Esophagus (tissue), 2 donors: ENCODE results near the gene APLP1. TPM values are rescaled to one million over a fixed set of nuclear protein-coding genes. Genes with fewer than 3 reads are reported as not detected.
"Not testable (repeated sequence)": the region's sequence is repeated elsewhere in the genome, so short reads cannot be mapped to it uniquely, and the experiment has no call there.

Source experiments
- H3K27ac ChIP-seq, 2 donors: one replicate each; pipeline ENCODE4 v1.5.1; 2013; ENCODE audit warnings: low read depth in 2 of 2, mild to moderate bottlenecking in 2 of 2, inconsistent platforms in 1 of 2, low read length in 1 of 2, moderate library complexity in 1 of 2
- H3K27me3 ChIP-seq, 2 donors: one replicate each; pipeline ENCODE4 v1.6.1; 2013; ENCODE audit warnings: low read length in 2 of 2, control low read depth in 1 of 2, mild to moderate bottlenecking in 1 of 2; ENCODE audit not compliant: insufficient read depth in 2 of 2, control insufficient read depth in 1 of 2
- H3K36me3 ChIP-seq, 2 donors: one replicate each; pipeline ENCODE4 v1.6.1; 2013; ENCODE audit warnings: low read length in 1 of 2; ENCODE audit not compliant: control insufficient read depth in 2 of 2, insufficient read depth in 2 of 2
- H3K4me1 ChIP-seq, 2 donors: one replicate each; pipeline ENCODE4 v1.6.1; 2013; ENCODE audit warnings: low read length in 1 of 2; ENCODE audit not compliant: control insufficient read depth in 2 of 2, insufficient read depth in 2 of 2
- H3K4me3 ChIP-seq, 2 donors: one replicate each; pipeline ENCODE4 v1.5.1; 2013; ENCODE audit warnings: low read length in 2 of 2, mild to moderate bottlenecking in 2 of 2, low read depth in 1 of 2, moderate library complexity in 1 of 2
- H3K9me3 ChIP-seq, 2 donors: one replicate each; pipeline ENCODE4 v1.6.1; 2013; ENCODE audit warnings: mild to moderate bottlenecking in 2 of 2, low read depth in 1 of 2, low read length in 1 of 2, moderate library complexity in 1 of 2; ENCODE audit not compliant: control insufficient read depth in 2 of 2, insufficient read depth in 1 of 2
- WGBS, 2 donors: extraction: QIAGEN DNeasy Blood & Tissue Kit; methylation state at CpG; one replicate each; pipeline ENCODE4 v1.1.7; 2013; 5-methylcytosine and 5-hydroxymethylcytosine counted together
- polyA plus RNA-seq, 2 donors: library from polyadenylated mRNA; stranded (reverse); fragments of 200-250 nt; gene quantifications; one replicate each; pipeline ENCODE4 v1.2.3, GENCODE V29; 2013
- donor health status: healthy with polysubstance abuse.
- donor health status: Bipolar disorder and iron deficiency.

The APLP1 gene
- polyA plus RNA-seq, 2 donors, result 0.69 to 1.4 TPM

GRCh38 chr19:35889370-35890112 is 21.2 kb downstream of the APLP1 start:
- Histone ChIP-seq H3K27me3 (no peaks in the 10 kb centered on the region), H3K27ac (no peak overlapping the region), H3K4me3 (no peak overlapping the region), H3K4me1 (no peaks in the 10 kb centered on the region), H3K9me3 (no peaks in the 10 kb centered on the region), H3K36me3 (peaks cover 18 to 28% of the 10 kb centered on the region in 2 donors)
- 92 to 94% methylated on average over 18 of the region's 18 CpGs for WGBS, 2 donors

DNA sequence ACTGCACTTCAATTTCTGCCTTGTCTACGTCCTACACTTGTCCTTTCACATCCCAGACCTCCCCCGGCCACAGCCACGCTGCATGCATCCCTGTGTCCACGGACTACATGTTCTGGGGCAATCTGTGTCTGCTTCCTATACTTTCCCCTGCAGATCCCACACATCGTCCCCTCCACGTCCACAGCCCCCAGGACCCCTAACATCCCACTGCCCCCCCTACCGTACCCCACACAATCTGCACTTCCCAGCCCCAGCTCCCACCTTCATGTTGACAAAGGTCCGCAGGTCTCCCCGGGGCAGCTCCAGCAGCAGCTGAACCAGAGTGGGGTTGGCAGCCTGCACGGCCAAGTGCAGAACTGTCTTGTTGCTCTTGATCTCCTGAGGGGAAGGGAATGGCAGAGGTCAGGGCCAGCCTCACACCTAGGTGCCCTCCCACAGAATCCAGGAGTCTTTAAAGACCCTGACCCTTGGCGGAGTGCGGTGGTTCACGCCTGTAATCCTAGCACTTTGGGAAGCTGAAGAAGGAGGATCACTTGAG is 21.8 kb downstream of the APLP1 start:
- Histone ChIP-seq H3K4me1 (no peaks in the 10 kb centered on the region), H3K4me3 (no peak overlapping the region), H3K9me3 (no peaks in the 10 kb centered on the region), H3K36me3 (peaks cover 18 to 28% of the 10 kb centered on the region in 2 donors), H3K27me3 (no peaks in the 10 kb centered on the region), H3K27ac (no peak overlapping the region)
- WGBS, 2 donors, result 93 to 96% methylated on average over 13 of the region's 13 CpGs

DNA sequence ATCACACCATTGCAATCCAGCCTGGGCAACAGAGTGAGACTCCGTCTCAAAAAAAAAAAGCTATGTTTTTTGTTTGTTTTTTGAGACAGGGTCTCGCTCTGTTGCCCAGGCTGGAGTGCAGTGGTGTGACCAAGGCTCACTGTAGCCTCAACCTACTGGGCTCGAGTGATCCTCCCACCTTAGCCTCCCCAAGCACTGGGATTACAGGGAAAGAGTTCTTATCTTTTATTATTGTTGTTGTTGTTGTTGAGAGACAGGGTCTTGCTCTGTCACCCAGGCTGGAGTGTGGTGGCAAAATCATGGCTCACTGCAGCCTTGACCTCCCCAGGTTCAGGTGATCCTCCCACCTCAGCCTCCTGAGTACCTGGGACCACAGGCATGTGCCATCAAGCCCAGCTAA is 23.4 kb downstream of the APLP1 start:
- H3K27me3 ChIP-seq, H3K9me3 ChIP-seq, H3K4me3 ChIP-seq, H3K4me1 ChIP-seq, H3K27ac ChIP-seq: not testable (repeated sequence)
- H3K36me3 ChIP-seq, result peaks cover 18 to 39% of the 10 kb centered on the region in 2 donors
- WGBS, 2 donors, result 95 to 96% methylated on average over 3 of the region's 3 CpGs

DNA sequence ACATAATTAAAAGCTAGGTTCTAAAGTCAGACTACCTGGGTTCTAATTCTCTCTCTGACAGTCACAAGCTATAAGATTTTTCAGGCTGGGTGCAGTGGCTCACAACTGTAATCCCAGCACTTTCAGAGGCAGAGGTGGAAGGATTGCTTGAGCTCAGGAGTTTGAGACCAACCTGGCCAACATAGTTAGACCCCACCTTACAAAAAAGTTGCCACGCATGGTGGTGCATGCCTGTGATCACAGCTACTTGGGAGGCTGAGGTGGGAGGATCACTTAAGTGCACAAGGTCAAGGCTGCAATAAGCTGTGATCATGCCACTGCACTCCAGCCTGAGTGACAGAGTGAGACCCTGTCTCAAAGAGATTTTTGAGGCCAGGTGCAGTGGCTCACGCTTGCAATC is 26.0 kb downstream of the APLP1 start:
- peaks cover 11 to 26% of the 10 kb centered on the region in 2 donors for H3K36me3 ChIP-seq
- H3K9me3 ChIP-seq, result no peaks in the 10 kb centered on the region
- H3K27ac ChIP-seq, result no peak overlapping the region
- WGBS, 2 donors, result 92 to 96% methylated on average over 2 of the region's 2 CpGs
- peaks cover 0 to 4% of the 10 kb centered on the region in 2 donors for H3K4me1 ChIP-seq
- H3K27me3 ChIP-seq, result no peaks in the 10 kb centered on the region
- H3K4me3 ChIP-seq, result no peak overlapping the region

DNA sequence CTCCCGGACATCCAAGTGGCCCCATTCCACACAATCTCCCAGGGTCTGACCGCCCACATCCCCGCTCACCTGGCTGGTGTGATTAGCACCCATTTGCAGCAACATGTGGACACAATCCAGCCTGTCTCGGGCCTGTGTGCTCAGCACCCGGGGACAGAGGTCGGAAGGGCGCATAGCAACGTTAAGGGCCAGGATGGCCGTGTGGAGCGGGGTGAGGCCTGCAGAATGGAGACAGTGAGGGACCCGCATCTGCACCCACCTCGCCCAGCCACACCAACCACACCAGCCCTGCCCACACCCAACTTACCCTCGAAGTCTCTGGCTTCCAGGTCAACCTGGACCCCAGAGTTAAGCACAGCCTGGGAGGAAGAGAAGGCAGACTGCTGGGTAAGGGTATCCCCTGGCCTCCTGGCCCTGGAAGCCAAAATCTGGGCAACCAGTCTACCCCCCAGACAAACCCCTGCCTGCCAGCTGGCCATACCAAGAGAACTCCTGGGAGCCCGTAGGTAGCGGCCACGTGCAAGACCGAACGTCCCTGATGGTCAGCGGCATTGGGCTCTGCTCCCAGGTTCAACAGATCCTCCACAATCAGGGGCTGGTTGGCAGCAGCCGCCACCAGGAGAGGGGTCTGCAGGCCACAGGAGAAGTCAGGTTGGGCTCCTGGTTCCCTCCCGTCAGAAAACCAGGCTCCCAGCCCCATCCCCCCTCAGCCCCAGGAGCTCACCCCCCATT is 27.7 kb downstream of the APLP1 start:
- Histone ChIP-seq H3K27ac (no peak overlapping the region), H3K9me3 (no peaks in the 10 kb centered on the region), H3K27me3 (no peaks in the 10 kb centered on the region), H3K4me1 (peaks cover 0 to 4% of the 10 kb centered on the region in 2 donors), H3K4me3 (no peak overlapping the region), H3K36me3 (peaks cover 0 to 15% of the 10 kb centered on the region in 2 donors)
- 91 to 92% methylated on average over 20 to 21 of the region's 21 CpGs for WGBS, 2 donors

DNA sequence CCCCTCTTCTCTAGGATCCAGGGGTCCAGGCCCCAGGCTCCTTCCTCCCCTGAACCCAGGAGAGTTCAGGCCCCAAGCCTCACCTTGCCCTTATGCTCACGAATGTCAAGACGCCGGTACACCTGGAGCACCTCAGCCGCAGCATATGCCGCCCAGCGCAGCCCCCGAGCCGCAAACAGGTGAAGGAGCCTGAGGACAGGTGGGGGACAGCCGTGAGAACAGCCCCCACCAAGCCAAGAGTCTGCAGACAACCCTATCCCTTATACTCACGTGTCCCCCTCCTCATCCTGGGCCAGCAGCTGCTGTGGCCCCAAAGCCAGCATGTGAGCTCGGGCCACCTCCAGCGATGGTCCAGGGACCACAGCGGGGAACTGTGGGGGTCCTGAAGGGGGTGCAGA is 28.3 kb downstream of the APLP1 start:
- Histone ChIP-seq H3K27ac (no peak overlapping the region), H3K9me3 (no peaks in the 10 kb centered on the region), H3K4me3 (no peak overlapping the region), H3K36me3 (peaks cover 0 to 15% of the 10 kb centered on the region in 2 donors), H3K27me3 (no peaks in the 10 kb centered on the region), H3K4me1 (peaks cover 0 to 4% of the 10 kb centered on the region in 2 donors)
- 95% methylated on average over 13 of the region's 13 CpGs for WGBS, 2 donors

DNA sequence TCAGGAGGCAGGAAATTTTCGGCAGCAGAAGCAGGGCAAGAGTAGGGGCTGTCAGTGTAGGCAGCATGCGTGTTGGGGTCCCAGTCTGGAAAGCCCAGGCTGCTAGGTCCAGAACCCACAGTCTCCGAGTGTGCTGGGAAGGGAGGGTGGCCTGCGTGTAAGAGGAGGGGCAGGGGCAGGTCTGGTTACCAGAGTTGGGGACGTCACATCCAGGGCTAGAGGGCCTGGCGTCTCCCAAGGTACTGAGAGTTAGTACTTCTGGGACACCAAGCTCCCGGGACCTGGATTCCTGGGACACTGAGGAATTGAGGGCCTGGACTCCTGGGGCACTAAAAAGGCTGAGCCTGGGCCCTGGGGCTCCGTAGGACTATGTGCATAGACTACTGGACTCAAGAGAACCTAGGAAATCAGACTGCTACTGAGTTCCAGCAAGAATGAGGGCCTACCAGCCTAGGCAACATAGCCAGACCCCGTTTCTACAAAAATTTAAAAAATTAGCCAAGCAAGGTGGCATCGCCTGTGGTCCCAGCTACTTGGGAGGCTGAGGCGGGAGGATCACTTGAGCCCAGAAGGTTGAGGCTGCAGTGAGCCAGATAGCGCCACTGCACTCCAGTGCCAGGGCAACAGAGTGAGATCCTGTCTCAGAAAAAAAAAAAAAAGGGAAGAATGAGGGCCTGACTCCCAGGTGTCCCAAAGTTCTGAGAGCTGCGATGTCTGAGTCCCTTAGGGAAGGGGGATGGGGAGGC is 29.5 kb downstream of the APLP1 start:
- Histone ChIP-seq H3K36me3 (peaks cover 0 to 15% of the 10 kb centered on the region in 2 donors), H3K9me3 (no peaks in the 10 kb centered on the region), H3K27me3 (no peaks in the 10 kb centered on the region), H3K4me1 (peaks cover 0 to 4% of the 10 kb centered on the region in 2 donors), H3K4me3 (peak overlapping the region; percentile 54 to 61), H3K27ac (peak overlapping the region; percentile 74 to 82)
- WGBS, 2 donors, result 89% methylated on average over 13 of the region's 13 CpGs

GRCh38 chr19:35898499-35898809 is 30.1 kb downstream of the APLP1 start:
- WGBS, 2 donors, result 5 to 6% methylated on average over 17 of the region's 17 CpGs
- H3K4me1 ChIP-seq, result peaks cover 0 to 4% of the 10 kb centered on the region in 2 donors
- H3K27me3 ChIP-seq, result no peaks in the 10 kb centered on the region
- H3K36me3 ChIP-seq, result peaks cover 0 to 15% of the 10 kb centered on the region in 2 donors
- H3K9me3 ChIP-seq, result no peaks in the 10 kb centered on the region
- peak overlapping the region; percentile 54 to 61 for H3K4me3 ChIP-seq
- peak overlapping the region; percentile 74 to 82 for H3K27ac ChIP-seq

DNA sequence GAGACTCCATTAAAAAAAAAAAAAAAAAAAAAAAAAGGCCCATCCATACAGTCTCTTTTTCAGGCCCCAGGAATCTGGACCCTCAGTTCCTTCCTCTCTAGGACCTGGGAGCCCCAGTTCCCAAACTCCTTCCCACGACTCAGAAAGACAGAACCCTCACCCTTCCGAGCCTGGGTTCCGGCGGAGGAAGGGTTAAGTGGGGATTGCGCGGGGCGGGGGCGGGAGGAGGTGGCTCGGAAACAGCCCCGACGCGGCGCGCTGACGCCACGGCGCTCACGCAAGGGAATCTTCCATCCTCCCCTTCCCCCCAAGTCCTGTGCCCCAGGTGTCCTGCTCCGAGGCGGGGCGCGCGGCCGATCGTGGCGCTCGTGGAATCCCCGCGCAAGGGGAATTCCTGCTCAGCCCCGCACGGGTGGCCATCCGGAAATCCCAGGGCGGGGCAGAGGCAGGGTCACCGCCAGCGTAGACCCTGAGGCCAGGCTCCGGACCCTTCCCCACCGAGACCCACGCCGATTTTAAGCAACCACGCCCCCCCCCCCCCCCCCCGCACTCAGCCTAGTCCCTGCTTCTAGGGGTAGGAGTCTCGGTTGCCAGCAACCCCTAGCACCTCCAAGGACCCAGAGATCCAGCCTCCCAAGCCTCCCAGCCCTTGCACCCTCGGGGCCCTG is 31.3 kb downstream of the APLP1 start:
- Histone ChIP-seq H3K4me1 (peaks cover 0 to 4% of the 10 kb centered on the region in 2 donors), H3K36me3 (peaks cover 0 to 15% of the 10 kb centered on the region in 2 donors), H3K4me3 (peak overlapping the region; percentile 54 to 61), H3K27ac (peak overlapping the region; percentile 74 to 82), H3K27me3 (no peaks in the 10 kb centered on the region), H3K9me3 (no peaks in the 10 kb centered on the region)
- 0 to 1% methylated on average over 29 to 41 of the region's 43 CpGs for WGBS, 2 donors
